Hypothalamus (tissue), 51 donors: ENCODE measurements around the gene WEE2.
A peak's percentile ranks its signal among the peaks of the same experiment; 100 is the strongest.
"Not testable (repeated sequence)": the region's sequence is repeated elsewhere in the genome, so short reads cannot be mapped to it uniquely, and the experiment has no call there.

Experiments
- DNase-seq, 51 donors: peaks; one replicate each; lab custom pipeline; 2025; lab: John Stamatoyannopoulos, UW

WEE2 gene

DNA sequence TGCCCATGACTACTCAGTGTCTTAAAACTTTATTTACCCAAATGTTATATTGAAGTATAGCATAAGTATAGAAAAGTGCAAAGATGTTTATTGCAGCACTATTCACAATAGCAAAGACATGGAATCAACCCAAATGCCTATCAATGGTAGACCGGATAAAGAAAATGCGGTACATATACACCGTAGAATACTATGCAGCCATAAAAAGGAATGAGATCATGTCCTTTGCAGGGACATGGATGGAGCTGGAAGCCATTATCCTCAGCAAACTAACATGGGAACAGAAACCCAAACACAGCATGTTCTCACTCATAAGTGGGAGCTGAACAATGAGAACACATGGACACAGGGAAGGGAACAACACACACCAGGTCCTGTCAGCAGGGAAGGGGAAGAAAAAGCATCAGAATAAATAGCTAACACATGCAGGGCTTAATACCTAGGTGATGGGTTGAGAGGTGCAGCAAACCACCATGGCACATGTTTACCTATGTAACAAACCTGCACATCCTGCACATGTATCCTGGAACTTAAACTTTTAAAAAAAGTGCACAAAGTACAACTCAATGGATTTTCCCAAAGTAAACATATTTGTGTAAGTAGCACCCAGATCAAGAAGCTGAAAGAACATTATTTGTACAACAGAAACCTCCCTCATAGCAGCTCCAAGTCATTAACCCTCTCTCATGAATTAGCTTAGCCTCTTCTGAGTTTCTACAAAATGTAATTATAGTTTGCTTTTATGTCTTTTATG lies 18.9 kb upstream of the WEE2 start:
- DNase-seq = not testable (repeated sequence)

- no peak for DNase-seq
Observed at GRCh38 chr7:141691540-141691939, 16.6 kb upstream of the WEE2 start.

- no peak for DNase-seq
Observed at GRCh38 chr7:141691961-141692360, 16.2 kb upstream of the WEE2 start.

- no peak for DNase-seq
Observed at GRCh38 chr7:141693082-141693481, 15.1 kb upstream of the WEE2 start.

- DNase-seq = no peak
Observed at GRCh38 chr7:141695803-141696289, 12.3 kb upstream of the WEE2 start.

- DNase-seq = no peak
Observed at GRCh38 chr7:141696348-141696747, 11.8 kb upstream of the WEE2 start.

GRCh38 chr7:141697211-141697871 lies 10.8 kb upstream of the WEE2 start:
- DNase-seq = peak in 29 of 51 donors; percentile 10 to 74 (median 48)

DNA sequence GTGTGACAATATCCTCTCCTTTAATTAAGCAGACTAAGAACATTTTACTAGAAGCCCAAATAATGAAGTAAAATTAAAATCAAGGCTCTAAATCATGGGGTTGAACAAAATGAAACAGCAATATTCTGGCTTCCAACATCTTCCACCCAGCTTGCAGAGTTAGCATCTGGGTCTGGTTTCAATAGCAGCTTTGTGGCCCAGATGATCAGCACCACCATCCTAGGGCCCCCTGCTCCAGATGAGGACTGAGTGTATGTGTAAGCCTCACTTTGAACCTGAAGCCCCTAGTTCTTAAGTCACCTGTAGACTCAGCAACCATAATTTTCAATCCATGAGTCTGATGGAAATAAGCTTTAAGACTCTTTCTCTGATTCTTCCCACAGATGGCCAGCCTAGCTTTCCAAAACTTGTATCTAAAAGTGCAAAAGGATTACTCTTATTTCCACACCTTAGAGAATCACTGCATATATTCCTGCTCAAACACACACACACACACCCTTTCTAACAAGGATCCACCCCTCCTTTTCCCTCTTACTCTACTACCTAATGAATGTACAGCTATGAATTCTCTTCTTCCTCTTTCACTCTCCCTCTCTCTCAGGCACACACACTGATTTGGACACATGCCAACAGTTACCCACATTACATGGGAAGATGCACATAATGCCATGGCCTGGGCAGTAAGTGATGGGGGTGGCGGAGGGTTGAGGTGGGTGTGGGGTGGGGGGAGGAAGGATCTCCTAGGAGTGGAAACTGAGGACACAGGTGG lies 9.7 kb upstream of the WEE2 start:
- DNase-seq = peak in 2 of 51 donors; percentile 41 to 48

DNA sequence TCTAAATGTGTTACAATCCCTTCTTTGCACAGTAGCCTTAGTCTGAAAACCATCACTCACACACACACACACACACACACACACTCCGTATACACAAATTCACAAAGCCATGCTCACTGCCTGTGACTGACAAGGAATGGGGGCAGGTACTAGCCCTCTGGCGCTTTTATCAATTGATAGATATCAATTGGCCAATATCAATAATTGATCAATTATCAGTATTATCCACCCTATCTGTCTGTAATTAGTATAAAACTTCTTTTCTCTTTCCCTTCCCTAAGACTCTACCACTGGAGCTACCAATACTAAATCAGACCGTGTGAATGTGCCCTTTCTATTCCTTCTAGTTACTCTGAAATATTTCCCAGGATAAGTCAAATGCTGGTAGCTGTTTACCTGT lies 8.3 kb upstream of the WEE2 start:
- DNase-seq = no peak

DNA sequence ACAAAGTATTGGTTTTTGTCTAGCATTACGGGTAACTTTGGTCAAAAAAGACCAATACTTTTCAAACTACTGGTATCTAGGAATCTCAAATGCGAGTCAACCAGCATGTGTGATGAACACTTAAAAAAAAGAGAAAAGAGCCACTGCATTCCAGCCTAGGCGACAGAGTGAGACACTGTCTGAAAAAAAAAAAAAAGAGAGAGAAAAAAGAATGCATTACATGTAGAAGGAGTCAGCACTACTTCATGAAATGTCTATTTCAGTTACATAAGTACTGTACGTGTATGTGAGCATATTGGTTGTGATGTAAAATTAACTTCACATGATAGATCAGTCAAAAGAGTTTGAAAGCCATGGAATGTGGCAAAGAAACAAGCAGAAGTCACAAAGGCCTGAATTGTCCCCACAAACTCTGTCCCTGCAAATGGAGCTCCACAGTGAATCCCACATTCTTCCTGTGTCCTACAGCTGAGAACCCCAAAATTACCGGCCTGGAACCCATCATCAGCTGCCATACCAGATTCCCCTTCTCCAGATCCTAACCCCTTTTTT lies 7.8 kb upstream of the WEE2 start:
- DNase-seq = peak in 2 of 51 donors; percentile 47 to 51

GRCh38 chr7:141700848-141701371 lies 7.2 kb upstream of the WEE2 start:
- peak in 6 of 51 donors; percentile 22 to 64 (median 53) for DNase-seq

- peak in 31 of 51 donors; percentile 9 to 67 (median 42) for DNase-seq
Observed at GRCh38 chr7:141701489-141702046, 6.6 kb upstream of the WEE2 start.

GRCh38 chr7:141702047-141702567 lies 6.0 kb upstream of the WEE2 start, which contains the start of gene DENND11:
Gene DENND11 (minus strand): TSS chr7:141702166. CDS start chr7:141702153, 13 bp downstream.
- peak in 27 of 51 donors; percentile 5 to 71 (median 42) for DNase-seq

- no peak for DNase-seq
Observed at GRCh38 chr7:141702892-141703291, 5.3 kb upstream of the WEE2 start.

- DNase-seq = no peak
Observed at GRCh38 chr7:141704112-141704511, 4.0 kb upstream of the WEE2 start.

- no peak for DNase-seq
Observed at GRCh38 chr7:141704741-141705140, 3.4 kb upstream of the WEE2 start.

GRCh38 chr7:141706239-141707064 lies 1.7 kb upstream of the WEE2 start:
- no peak for DNase-seq

- DNase-seq = no peak
Observed at GRCh38 chr7:141709318-141709717, 1.2 kb downstream of the WEE2 start.

DNA sequence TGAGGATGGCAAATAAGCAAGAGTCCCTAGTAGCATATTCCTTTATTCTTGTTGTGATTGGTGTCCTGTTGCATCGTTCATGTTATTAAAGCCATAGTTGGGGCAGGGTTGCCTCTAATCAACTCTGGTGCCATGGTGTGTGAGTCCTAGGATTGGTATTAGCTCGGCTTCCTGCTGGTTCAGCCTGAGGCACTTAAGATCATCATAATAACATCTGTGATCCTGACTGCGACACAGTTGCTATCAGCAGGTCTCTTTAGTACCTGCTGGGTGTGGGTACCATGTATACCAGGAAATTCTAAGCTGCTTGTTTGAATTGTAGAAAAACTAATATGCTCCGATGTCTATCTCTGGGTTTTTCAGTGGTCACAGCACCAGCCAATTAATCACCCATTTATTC lies 1.6 kb downstream of the WEE2 start:
- DNase-seq = no peak
